Small intestine (tissue), 7 donors: Measurements from ENCODE around the gene AHRR. TPM values are rescaled to one million over a fixed set of nuclear protein-coding genes. Genes with fewer than 3 reads are reported as not detected.

Experiments used
- DNase-seq, 2 donors: peaks; one replicate each; pipeline versions ENCODE4 v3.0.0 to v3.0.0-alpha.2; 2013
- FAIRE-seq: peaks from 2 replicates; lab custom pipeline; 2012; peaks lifted over from hg19 to GRCh38; lab: Jason Lieb, UNC
- H3K27ac ChIP-seq, 3 donors: one replicate each; pipeline ENCODE4 v1.5.1; 2013; ENCODE audit warnings: low read length in 2 of 3, mild to moderate bottlenecking in 2 of 3, control low read depth in 1 of 3, inconsistent platforms in 1 of 3, low read depth in 1 of 3, moderate library complexity in 1 of 3
- H3K27me3 ChIP-seq, 3 donors: one replicate each; pipeline ENCODE4 v1.6.1; 2013; ENCODE audit warnings: low read length in 3 of 3, inconsistent platforms in 1 of 3; ENCODE audit not compliant: control insufficient read depth in 3 of 3, insufficient read depth in 3 of 3
- H3K36me3 ChIP-seq, 3 donors: one replicate each; pipeline ENCODE4 v1.6.1; 2013; ENCODE audit warnings: low read length in 3 of 3, inconsistent platforms in 1 of 3, low read depth in 1 of 3, mild to moderate bottlenecking in 1 of 3, moderate library complexity in 1 of 3; ENCODE audit not compliant: control insufficient read depth in 3 of 3, insufficient read depth in 2 of 3
- H3K4me1 ChIP-seq, 3 donors: one replicate each; pipeline ENCODE4 v1.6.1; 2013; ENCODE audit warnings: low read length in 2 of 3, inconsistent platforms in 1 of 3, low read depth in 1 of 3, mild to moderate bottlenecking in 1 of 3, moderate library complexity in 1 of 3; ENCODE audit not compliant: control insufficient read depth in 3 of 3, insufficient read depth in 2 of 3
- H3K4me3 ChIP-seq, 3 donors: one replicate each; pipeline ENCODE4 v1.5.1; 2013; ENCODE audit warnings: low read length in 3 of 3, control low read depth in 1 of 3, inconsistent platforms in 1 of 3, low read depth in 1 of 3, mild to moderate bottlenecking in 1 of 3, moderate library complexity in 1 of 3
- H3K9me3 ChIP-seq, 2 donors: one replicate each; pipeline ENCODE4 v1.6.1; 2013; ENCODE audit warnings: low read depth in 1 of 2, low read length in 1 of 2; ENCODE audit not compliant: control insufficient read depth in 2 of 2, insufficient read depth in 1 of 2
- WGBS, 3 donors: extraction: QIAGEN DNeasy Blood & Tissue Kit; methylation state at CpG; one replicate each; pipeline ENCODE4 v1.1.7; 2013; 5-methylcytosine and 5-hydroxymethylcytosine counted together
- polyA plus RNA-seq, 4 donors: library from polyadenylated mRNA; stranded (reverse) in 3 of 4; unstranded in 1 of 4; fragments of 200-250 nt in 3 of 4; fragments of 120-200 nt in 1 of 4; gene quantifications; one replicate each; pipeline versions ENCODE4 v1.2.1 to v1.2.3, GENCODE V29; 2013
- donor health status: healthy with polysubstance abuse.
- donor health status: control.
- donor health status: control.
- donor health status: Bipolar disorder and iron deficiency.
- donor health status: healthy.

The AHRR gene
- polyA plus RNA-seq, 4 donors = 0.22 to 2.6 (median 0.95) TPM

- Histone ChIP-seq H3K4me3 (no peak overlapping the region), H3K36me3 (peaks cover 0 to 4% (median 0%) of the 10 kb centered on the region in 3 donors), H3K9me3 (no peaks in the 10 kb centered on the region), H3K27me3 (peaks cover 0 to 2% (median 0%) of the 10 kb centered on the region in 3 donors), H3K27ac (no peak overlapping the region), H3K4me1 (peaks cover 0 to 7% (median 0%) of the 10 kb centered on the region in 3 donors)
- WGBS, 3 donors = 64 to 77% (median 65%) methylated on average over 16 to 18 of the region's 18 CpGs
- FAIRE-seq = no peak
- peak in 1 of 2 donors; percentile 19 for DNase-seq
Observed at GRCh38 chr5:435961-436640, 114.6 kb downstream of the AHRR start.

DNA sequence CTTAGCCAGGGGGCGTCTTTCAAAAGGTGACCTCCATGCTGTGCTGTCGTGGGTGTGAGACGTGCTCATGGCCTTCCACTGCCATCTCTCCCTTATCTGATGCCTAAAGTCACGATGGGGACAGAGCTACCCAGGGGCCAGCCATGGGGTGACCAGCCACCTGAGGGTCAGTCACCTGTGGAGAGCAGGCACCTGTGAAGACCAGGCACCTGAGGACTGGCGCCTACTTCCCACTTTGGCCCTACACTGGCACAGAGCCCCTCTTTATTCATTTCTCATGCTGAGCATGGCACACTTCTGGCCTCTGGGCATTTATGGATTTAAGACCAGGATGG is 115.1 kb downstream of the AHRR start:
- FAIRE-seq (no peak), DNase-seq (no peak)
- Histone ChIP-seq H3K4me3 (no peak overlapping the region), H3K36me3 (peaks cover 0 to 4% (median 0%) of the 10 kb centered on the region in 3 donors), H3K27me3 (peaks cover 0 to 2% (median 0%) of the 10 kb centered on the region in 3 donors), H3K9me3 (no peaks in the 10 kb centered on the region), H3K27ac (no peak overlapping the region), H3K4me1 (peaks cover 0 to 1% (median 0%) of the 10 kb centered on the region in 3 donors)
- 64 to 78% (median 65%) methylated on average over 5 of the region's 5 CpGs for WGBS, 3 donors

DNA sequence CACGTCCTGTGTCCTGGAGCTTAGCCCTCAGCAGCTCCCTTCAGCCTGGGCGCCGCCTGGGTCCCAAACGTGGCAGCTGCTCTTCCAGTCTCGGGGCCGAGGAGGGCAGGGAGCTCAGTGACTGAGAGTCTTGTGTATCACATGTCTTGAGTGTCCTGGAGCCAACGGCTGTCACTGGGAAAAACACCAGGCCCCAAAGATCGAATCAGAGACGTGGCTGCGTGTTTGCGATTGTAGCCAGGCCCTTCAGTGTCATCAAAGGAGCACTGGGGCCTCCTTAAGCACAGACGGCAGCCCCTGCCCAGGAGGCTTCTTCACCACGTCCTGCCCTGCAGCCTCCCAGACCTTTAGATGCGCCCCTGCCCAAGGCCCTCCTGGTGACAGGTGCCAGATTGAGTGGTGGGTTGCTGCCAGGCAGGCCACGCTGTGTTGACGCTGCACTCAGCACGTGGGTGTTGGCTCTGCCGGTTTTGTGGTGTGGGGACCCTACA is 115.8 kb downstream of the AHRR start:
- H3K4me1 ChIP-seq = peaks cover 0 to 5% (median 4%) of the 10 kb centered on the region in 3 donors
- WGBS, 3 donors = 73 to 85% (median 74%) methylated on average over 18 of the region's 18 CpGs

GRCh38 chr5:438481-438981 is 117.0 kb downstream of the AHRR start:
- no peak for FAIRE-seq
- peaks cover 0 to 5% (median 5%) of the 10 kb centered on the region in 3 donors for H3K4me1 ChIP-seq

More for the DNA sequence above, 115.8 kb downstream of the AHRR start:
- no peak overlapping the region for H3K27ac ChIP-seq
- H3K9me3 ChIP-seq = no peaks in the 10 kb centered on the region
- FAIRE-seq = no peak
- no peak overlapping the region for H3K4me3 ChIP-seq
- peaks cover 0 to 4% (median 0%) of the 10 kb centered on the region in 3 donors for H3K36me3 ChIP-seq
- DNase-seq = no peak
- peaks cover 0 to 2% (median 0%) of the 10 kb centered on the region in 3 donors for H3K27me3 ChIP-seq

DNA sequence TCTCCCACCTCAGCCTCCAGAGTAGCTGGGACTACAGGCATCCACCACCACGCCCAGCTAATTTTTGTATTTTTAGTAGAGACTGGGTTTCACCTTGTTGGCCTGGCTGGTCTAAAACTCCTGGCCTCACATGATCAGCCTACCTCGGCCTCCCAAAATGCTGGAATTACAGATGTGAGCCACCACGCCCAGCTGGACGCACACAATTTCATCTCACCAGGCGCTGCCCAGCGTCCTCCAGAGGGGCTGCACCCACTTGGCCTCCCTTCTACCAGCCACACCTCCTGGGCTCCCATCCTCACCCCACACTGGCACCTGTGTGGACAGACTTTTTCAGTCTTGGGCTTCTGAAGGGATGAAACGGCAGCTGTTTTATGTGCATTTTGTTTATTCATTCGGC is 117.7 kb downstream of the AHRR start:
- no peak for DNase-seq
- peaks cover 0 to 2% (median 0%) of the 10 kb centered on the region in 3 donors for H3K27me3 ChIP-seq
- no peaks in the 10 kb centered on the region for H3K9me3 ChIP-seq
- peaks cover 0 to 1% (median 0%) of the 10 kb centered on the region in 3 donors for H3K36me3 ChIP-seq
- 77 to 90% (median 85%) methylated on average over 8 of the region's 8 CpGs for WGBS, 3 donors
- no peak for FAIRE-seq
- no peak overlapping the region for H3K4me3 ChIP-seq
- H3K4me1 ChIP-seq = peaks cover 3 to 10% (median 5%) of the 10 kb centered on the region in 3 donors
- no peak overlapping the region for H3K27ac ChIP-seq

More at GRCh38 chr5:438481-438981, 117.0 kb downstream of the AHRR start:
- Histone ChIP-seq H3K27me3 (peaks cover 0 to 2% (median 0%) of the 10 kb centered on the region in 3 donors), H3K4me3 (no peak overlapping the region), H3K36me3 (peaks cover 0 to 4% (median 0%) of the 10 kb centered on the region in 3 donors), H3K9me3 (no peaks in the 10 kb centered on the region), H3K27ac (no peak overlapping the region)
- WGBS, 3 donors = 80% methylated on average over 13 to 14 of the region's 14 CpGs
- DNase-seq = no peak

DNA sequence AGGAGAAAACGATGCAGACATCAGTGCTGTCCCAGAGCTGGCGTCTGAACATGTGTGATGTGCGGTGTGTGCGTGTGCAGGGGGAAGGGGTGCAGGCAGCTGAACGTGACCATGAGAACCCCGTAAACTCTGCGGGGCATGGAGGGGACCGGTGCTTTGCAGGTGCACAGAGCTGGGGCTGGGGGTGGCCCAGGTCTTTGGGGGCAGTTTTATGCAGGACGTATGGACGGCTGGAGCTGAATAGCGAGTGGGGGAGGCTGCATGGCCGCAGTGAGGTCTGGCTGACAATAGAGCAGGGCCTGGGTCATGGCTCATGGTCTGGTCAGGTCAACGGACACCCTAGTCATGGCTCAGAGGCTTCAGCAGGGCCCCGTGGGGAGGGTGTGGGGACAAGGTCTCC is 118.1 kb downstream of the AHRR start:
- WGBS, 3 donors = 70 to 78% (median 76%) methylated on average over 14 of the region's 14 CpGs
- DNase-seq = no peak

DNA sequence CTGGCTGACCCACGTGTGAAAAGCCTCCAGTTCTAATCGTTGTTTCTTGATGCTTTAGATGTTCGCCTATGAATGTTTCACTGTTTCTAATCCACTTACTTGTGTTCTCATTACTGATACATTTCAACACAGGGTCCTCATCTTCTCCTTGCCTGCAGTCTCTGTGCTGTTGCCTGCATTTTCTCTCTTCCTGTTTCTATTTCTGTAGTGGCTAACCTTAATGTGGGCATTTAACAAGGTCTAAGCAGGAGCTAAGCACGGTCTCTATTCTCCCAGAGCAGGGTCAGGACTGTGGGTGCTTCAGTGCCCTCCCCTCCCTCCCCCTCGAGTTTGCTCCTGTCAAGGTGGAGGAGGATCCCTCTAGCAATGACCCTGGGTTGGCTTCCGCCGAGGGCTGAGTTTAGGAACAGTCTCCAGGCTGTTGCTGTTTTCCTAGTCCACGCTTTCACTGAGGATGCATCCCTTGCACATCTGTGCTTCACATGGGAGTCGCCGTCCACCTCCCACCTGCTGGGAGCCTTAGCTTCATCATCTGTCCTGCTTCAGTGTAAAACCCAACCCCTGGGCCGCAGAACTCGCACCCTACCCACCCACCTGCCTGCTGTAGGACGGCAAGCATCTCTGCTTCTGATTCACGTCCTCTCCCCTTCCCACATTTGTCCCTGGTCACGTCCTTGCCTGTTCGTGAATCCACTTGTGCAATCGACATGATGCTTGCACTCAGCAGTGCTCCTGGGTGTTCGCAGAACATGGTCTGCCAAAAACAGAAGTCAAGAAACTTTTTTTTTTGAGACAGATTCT is 119.1 kb downstream of the AHRR start:
- Histone ChIP-seq H3K9me3 (no peaks in the 10 kb centered on the region), H3K36me3 (peaks cover 0 to 3% (median 0%) of the 10 kb centered on the region in 3 donors), H3K4me3 (no peak overlapping the region), H3K4me1 (peaks cover 5 to 13% (median 5%) of the 10 kb centered on the region in 3 donors), H3K27ac (no peak overlapping the region), H3K27me3 (peaks cover 0 to 2% (median 0%) of the 10 kb centered on the region in 3 donors)
- FAIRE-seq (no peak), DNase-seq (no peak)
- WGBS, 3 donors = 76 to 80% (median 79%) methylated on average over 18 of the region's 18 CpGs

More for the DNA sequence above, 118.1 kb downstream of the AHRR start:
- Histone ChIP-seq H3K36me3 (no peaks in the 10 kb centered on the region), H3K4me3 (no peak overlapping the region), H3K4me1 (peaks cover 5 to 13% (median 5%) of the 10 kb centered on the region in 3 donors), H3K27ac (no peak overlapping the region), H3K27me3 (peaks cover 0 to 2% (median 0%) of the 10 kb centered on the region in 3 donors), H3K9me3 (no peaks in the 10 kb centered on the region)
- no peak for FAIRE-seq

GRCh38 chr5:441996-442334 is 120.5 kb downstream of the AHRR start:
- WGBS, 3 donors = 91 to 96% (median 92%) methylated on average over 5 of the region's 5 CpGs
- no peak for DNase-seq

More at GRCh38 chr5:441996-442334, 120.5 kb downstream of the AHRR start:
- H3K36me3 ChIP-seq = peaks cover 0 to 15% (median 4%) of the 10 kb centered on the region in 3 donors
- H3K4me3 ChIP-seq = peak overlapping the region in 2 of 3 donors; percentile 84 to 97
- FAIRE-seq = no peak
- H3K27me3 ChIP-seq = peaks cover 0 to 2% (median 0%) of the 10 kb centered on the region in 3 donors
- peaks cover 5 to 13% (median 5%) of the 10 kb centered on the region in 3 donors for H3K4me1 ChIP-seq
- no peaks in the 10 kb centered on the region for H3K9me3 ChIP-seq
- H3K27ac ChIP-seq = no peak overlapping the region
